GM19239 (cell line): ENCODE data around the gene MYO1B.
A peak's percentile ranks its signal among the peaks of the same experiment; 100 is the strongest.

Experiments used
- DNase-seq: peaks from one replicate; pipeline ENCODE4 v3.0.0; 2011; ENCODE audit warnings: low spot score; ENCODE audit not compliant: insufficient read length
- FAIRE-seq: peaks from 2 replicates; lab custom pipeline; 2011; peaks lifted over from hg19 to GRCh38; lab: Jason Lieb, UNC

MYO1B gene

DNA sequence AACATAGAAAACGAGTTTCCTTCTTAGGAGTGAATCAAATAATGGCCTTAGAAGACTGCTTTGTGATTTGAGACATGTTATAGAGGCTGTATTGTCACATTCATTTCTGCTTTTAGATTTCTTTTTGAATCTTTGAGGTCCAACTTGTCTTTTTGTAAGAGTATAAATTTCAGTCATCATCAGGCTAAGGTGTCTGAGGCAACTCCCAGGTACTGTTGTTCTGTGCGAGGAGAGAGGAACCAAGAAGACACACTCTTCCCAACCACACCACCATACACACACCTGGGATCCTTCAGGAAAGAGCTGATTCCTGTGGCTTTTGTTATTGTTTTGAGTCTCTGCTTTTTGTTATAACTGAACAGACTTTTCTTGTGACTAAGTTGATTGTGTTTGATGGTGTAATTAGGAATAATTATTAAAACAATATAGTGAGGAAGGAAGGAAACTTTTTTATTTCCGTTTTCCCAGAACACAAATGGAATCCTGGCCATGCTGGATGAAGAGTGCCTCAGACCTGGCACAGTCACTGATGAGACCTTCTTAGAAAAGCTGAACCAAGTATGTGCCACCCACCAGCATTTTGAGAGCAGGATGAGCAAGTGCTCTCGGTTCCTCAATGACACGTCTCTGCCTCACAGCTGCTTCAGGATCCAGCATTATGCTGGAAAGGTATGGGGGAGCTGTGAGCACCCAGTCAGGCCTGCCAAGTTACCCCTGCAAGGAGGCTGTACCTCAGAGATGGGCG lies 140.4 kb downstream of the MYO1B start:
- no peak for DNase-seq
- peak; percentile 55 for FAIRE-seq

DNA sequence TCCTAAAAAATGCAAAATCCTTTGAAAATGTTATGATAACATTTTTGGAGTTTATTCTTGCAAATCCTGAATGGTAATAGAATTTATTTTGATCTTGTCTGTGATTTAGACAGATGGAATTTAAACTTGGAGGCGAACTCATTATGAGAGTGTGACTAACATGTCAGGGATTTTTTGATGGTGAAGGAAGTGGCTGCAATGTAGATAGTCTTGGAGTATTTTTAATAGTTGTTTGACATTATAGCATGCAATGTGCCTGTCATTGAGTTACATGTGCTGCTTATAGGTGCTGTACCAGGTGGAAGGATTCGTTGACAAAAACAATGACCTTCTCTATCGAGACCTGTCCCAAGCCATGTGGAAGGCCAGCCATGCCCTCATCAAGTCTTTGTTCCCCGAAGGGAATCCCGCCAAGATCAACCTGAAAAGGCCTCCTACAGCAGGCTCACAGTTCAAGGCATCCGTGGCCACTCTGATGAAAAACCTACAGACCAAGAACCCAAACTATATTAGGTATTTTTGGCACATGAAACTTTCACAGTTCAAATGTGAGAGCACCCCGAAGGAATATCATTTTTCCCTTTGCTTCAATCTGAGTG lies 141.8 kb downstream of the MYO1B start:
- DNase-seq = no peak
- no peak for FAIRE-seq

DNA sequence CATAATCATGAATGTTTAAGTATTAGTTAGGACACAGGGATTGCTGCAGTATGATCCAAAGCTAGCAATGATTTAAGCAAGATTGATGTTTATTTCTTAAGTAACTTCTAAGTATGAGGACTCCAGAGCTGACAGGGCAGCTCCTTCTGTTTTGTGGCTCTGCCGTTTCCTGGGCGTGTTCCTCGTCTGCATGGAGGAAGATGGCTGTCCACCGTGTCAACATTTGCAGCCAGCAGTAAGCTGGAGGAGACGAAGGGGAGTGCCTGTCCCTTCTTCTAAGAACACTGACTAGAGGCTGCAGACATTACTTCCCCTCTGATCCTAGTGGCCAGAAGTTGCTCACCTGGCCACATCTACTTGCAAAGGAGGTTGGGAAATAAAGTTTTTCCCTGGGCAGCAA lies 144.1 kb downstream of the MYO1B start:
- no peak for DNase-seq
- no peak for FAIRE-seq

DNA sequence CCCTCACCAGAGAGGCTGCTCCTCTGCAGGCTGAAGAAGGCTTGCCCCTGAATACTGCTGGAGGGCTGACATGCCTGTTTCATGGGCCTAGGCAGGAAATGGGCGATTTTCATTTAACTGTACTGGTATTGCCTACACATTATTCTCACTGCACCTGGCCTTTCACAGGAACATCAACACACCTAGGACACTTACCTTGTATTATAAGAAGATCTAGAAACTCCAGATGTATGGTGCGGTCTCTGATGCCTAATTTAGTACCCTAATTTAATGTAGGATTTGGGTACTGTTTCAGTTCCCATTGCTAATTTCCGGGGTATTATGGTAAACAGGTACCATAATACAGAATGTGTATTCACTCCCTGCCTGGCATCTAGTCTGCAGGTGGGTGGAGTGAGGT lies 146.0 kb downstream of the MYO1B start:
- DNase-seq (no peak), FAIRE-seq (no peak)

DNA sequence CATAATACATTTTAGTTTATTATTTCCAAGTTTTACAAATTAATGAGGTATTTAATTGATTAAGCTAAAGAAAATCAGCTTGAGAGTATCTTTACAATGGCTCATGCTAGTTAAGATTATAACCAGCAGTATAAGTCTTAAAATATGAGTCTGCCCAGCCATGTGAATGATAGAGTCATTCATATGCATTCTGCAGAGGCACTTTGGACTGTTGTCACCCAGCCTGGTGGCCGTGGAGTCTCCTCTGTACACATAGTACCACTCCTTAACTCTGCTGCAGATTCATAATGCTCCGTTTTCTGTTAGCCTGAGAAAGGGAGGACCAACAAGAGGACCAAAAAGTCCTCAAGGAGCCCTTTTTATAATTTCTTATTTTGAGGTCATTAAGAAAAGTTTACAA lies 148.8 kb downstream of the MYO1B start:
- DNase-seq (no peak), FAIRE-seq (no peak)

DNA sequence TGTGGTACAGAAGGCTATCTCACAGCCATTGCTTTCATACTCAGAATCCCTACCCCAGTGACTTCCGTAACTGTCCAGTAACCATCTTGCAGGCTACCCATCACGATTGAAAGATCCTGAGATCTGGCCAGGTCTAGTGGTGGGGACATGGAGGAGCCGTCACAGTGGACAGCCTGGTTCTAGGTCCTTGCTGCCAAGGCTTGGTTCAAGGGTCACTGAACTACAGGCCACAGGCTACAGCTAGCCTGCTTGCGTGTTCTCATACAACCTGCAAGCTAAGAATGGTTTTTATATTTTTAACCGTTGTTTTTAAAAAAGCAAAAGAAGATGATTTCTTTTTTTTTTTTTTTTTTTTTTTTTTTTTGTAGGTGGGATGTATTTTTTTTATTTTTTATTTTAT lies 151.6 kb downstream of the MYO1B start:
- DNase-seq (no peak), FAIRE-seq (no peak)

DNA sequence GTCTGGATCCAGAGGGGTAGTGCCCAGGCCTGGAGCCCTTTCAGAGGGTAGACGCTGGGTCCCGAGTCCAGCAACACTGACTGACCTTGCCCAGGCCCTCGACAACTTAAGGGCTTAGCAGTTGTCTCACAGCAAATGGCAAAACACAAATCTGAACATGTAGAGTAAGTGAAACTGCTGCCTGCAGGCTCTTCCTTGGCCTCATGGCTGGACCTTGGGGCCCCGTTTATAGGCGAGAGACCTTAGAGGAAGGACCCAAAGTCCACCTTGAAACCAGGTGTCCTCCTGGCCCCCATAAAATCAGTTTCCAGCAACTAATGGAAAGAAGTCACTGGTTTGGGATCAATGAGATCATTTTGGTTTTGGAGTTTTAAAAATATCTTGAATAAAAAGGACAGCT lies 154.4 kb downstream of the MYO1B start:
- DNase-seq (no peak), FAIRE-seq (no peak)

DNA sequence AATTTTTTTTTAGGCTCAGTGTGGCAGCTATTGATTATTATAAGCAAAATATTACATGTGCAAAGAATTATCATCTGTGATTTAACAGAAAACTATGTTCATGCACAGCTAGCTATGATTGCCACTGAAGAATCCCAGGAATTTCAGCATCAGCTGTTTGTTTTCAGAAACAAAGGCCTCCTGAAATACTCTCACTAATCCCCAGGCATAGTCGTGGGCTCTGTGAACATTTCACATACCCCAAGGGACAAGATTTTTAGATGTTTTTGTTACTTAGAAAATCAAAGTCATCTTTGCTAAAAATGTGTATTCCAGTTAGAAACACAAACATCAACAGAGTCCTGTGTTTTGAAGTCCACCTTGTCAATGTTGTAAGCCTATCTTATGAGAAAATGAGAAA lies 156.1 kb downstream of the MYO1B start:
- DNase-seq = no peak

DNA sequence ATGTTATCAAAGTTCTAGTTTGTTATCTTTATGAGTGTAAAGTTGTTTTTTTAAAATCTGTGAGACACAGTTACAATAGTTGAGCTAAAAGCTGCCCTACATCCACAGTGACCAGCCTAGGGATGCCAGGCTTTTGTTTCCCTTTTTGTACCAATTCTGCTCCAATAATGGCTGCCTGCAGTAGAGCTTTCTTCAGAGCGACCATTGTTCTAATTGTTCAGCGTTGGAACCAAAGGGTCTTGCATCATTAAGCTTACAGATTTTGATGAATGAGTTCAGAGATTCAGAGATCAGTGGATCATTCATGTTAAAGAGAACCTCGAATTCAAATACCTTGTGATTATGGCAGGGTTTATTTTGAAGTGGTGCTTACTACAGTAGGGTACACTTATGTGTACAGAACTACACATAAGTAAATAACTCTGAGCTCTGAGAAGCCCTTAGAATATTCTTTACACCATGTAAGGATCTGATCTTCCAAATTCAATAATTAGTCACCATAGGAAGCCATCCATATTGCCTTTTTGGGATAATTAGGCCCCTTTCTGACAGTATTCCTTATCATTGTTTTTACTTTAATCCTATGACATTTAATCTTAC lies 157.9 kb downstream of the MYO1B start:
- FAIRE-seq (no peak), DNase-seq (no peak)

More for the DNA sequence above, 156.1 kb downstream of the MYO1B start:
- no peak for FAIRE-seq

DNA sequence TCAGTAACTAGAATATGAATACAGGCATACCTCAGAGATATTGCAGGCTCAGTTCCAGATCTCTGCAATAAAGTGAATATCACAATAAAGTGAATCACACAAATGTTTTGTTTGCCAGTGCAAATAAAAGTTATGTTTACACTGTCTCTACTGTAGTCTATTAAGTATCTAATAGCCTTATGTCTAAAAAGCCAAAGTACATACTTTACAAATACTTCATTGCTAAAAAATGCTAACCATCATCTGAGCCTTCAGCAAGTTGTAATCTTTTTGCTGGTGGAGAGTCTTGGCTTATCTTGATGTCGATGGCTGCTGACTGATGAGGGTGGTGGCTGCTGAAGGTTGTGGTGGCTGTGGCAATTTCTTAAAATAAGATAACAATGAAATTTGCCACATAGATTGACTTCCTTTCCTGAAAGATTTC lies 159.4 kb downstream of the MYO1B start:
- FAIRE-seq (no peak), DNase-seq (no peak)

DNA sequence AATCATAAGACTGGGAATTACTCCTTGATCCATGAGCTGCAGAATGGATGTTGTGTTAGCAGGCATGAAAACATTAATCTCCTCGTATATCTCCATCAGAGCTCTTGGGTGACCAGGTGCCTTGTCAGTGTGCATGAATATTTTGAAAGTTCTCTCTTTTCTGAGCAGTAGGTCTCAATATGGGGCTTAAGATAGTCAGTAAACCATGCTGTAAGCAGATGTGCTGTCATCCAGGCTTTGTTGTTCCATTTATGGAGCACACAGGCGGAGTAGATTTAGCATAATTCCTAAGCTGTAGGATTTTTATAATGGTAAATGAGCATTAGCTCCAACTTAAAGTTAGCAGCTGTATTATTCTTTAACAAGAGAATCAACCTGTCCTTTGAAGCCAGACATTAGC lies 160.3 kb downstream of the MYO1B start:
- FAIRE-seq (no peak), DNase-seq (no peak)

DNA sequence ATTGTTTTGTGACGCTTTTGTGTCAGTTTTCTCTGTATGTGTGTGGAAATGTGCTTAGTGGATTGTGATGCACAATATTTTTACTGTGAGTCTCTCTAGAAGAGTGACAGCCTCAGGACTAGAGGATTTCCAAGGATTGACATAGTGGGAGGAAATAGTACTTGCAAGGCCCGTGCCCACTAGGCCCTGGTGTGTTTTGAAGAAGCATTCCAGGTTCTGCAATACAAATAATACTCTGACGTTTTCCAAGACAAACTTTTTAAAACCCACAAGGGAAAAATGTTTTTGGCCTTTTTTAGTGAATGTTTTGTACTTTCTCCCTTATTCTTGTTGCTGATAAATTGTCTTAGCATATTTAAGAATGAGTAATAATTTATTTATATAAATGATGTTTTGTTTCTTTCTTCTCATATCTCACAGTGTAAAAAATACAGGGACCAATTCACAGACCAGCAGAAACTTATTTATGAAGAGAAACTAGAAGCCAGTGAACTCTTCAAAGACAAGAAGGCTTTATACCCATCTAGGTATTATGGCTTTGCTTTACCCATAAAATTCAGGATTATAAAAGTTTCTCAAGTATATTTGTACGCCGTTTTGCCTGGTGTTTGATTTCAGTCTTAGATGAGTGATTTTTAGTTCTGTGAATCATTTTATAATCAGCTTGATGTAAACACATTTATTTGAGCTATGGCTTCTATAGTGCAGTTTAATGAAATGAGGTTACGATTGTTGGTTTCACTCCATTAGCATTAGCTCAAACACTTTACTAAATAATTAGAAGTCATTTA lies 165.6 kb downstream of the MYO1B start:
- DNase-seq (no peak), FAIRE-seq (no peak)

DNA sequence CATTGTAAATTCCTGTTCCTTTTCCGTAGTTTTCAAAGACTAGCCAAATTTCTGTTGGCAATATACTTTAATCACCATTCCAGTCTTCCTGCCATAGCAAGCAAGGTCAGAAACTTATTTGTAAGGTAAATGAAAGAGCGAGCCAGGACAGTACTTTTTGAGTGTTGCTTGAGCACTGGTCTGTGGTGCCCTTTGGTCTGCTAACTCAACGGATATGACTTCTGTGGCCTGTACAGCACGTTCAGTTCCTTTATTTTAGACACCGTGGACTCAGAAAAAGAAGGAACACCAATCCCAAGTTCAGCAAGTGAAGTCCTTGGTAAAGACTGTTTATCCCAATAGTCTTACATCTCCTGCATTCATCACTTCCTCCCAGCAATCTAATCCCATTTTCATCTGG lies 166.3 kb downstream of the MYO1B start:
- FAIRE-seq (no peak), DNase-seq (no peak)

DNA sequence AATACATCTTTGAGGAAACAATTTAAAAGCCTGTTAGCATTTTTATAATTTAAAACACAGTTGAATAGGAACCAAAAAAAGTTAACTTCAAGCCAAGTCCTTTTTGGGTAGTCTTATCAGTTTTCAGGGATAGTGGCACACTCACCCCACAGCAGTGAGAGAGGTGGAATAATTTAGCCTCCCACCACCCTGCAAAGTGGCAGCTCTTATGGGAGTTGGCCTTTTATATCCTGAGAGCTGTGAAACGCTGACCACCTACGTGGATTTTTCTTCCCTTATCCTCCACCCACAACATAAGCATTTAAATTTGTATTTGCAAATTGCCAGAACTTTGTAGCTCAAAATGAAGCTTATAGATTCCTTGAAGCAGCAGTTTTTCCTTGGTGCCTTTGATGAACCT lies 167.1 kb downstream of the MYO1B start:
- peak; percentile 37 for FAIRE-seq

DNA sequence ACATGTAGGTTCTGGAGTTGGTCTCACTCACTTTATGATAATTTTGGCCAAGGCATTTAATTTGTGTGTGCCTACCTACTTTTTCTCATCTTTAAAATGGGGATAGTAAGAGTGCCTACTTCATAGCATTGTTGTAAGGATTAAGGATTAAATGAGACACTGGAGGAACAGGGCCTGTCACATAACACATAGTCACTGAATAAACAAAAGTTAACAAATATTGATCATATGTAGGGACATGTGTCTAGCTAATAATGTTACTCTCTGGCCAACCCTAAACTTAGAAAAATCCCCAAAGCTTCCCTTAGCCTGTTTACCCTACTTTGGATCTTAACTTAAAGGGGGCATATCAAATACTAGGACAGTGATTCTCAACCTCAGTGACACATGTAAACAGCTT lies 169.9 kb downstream of the MYO1B start:
- DNase-seq (no peak), FAIRE-seq (no peak)

More for the DNA sequence above, 167.1 kb downstream of the MYO1B start:
- no peak for DNase-seq

DNA sequence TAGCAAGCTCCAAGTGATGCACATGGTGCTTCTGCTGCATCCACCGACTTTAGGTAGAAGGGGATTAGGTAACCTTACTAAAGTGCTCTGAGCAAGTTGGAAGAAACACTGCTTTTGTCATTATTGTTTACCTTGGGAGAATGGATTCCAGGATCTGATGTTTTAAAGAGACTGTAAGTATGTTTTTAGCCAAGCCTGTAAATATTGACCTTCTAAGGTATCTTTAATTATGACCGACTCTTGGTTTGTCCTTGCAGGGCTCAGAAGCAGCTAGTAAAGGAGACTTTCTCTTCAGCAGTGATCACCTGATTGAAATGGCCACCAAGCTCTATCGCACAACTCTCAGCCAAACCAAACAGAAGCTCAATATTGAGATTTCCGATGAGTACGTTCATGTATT lies 170.7 kb downstream of the MYO1B start:
- FAIRE-seq (no peak), DNase-seq (no peak)

DNA sequence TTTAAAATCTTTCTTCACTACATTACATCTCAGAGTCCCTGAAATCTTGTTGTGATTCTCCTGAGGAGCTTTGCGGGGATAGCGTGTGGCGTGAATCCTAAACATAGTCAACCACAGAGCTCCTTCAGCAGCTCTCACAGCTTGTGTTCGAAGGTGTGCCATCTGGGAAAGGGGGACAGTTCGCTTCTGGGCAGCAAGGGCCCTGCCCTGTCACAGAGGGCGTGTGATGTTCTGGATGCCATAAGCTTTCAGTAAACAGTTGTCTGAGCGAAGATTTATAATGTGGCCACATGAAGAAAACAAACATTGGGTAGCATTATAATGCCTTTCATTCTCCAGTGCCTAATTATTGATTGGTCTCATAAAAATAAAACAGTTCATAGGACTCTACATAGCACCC lies 172.5 kb downstream of the MYO1B start:
- DNase-seq = no peak
- no peak for FAIRE-seq

DNA sequence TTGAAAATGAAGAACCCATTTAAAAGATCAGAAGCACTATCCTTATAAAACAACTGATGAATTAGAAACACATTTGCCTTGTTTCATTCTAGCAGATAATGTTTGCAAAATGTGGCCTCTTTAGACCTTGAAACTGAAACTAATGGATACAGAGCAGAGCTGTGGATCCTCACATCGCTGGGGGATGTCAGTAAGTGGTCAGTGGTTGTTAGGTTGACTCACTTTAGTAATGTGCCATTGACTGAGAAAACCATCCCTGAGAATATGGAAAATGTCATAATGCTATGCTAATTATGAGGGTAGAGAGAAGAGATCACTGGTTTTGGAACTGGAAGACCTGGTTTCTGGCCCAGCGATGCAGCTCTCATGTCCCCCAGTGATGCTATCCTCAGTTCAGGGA lies 176.7 kb downstream of the MYO1B start:
- FAIRE-seq (no peak), DNase-seq (no peak)

DNA sequence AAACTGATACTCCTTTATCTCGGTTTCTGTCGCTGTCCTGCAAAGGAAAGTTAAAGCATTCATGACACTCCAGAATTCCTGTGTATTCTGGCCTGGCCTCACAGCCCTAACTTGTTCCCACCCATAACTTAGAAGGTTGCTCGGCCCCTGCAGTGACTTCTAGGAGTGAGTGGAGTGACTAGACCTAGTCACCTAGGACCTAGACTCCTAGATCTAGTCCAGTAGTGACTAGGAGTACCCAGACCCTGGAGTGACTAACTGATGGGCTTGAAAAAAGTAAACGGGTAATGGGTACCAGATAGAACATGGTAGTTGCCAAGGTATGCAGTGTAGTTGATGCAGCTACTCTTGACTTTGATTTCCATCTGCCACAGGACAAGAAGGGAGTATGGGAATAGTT lies 181.8 kb downstream of the MYO1B start:
- no peak for FAIRE-seq

DNA sequence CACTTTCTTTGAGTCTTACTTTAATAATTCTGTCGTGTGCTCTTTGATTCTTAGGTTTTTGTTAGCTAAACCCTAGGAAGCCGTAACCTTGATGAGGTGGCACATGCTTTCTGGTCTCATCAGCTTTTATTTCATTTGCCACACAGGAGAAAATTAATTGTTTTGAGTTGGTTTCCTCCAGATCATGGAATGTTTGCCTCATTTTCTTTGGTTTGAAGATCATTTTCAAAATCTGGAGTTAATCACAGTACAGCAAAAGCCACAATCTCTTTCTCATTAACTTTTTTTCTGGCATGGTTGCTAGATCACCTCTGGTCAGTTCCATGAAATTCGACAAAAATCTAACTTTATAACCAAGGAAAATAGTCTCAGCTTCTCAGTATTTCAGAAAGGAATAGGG lies 182.9 kb downstream of the MYO1B start:
- FAIRE-seq (no peak), DNase-seq (no peak)

More for the DNA sequence above, 181.8 kb downstream of the MYO1B start:
- no peak for DNase-seq

DNA sequence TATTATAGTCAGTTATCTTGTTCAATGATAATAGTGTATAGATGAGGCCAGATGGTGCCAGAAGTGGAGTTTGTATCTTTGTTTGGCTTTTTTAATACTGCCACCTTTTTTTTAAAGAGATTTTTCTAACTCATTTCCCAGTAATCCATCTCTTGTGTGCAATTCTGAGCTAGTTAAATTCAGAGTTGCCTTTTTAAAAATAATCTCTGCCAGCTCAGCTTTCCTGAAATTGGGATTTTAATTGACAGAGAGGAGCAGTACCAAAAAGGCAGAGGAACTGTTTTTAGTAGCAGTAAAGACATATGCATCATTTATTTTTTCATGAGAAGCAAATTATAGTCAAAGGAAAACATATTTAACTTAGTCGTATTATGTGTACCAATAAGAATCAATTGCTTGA lies 185.3 kb downstream of the MYO1B start:
- FAIRE-seq = no peak
- DNase-seq = no peak
